GM18861 (cell line): ENCODE measurements around the gene ILDR1.

Experiments used
- ATAC-seq: cut with Tn5 transposase; IDR thresholded peaks from one replicate; pipeline ENCODE4 v1.9.1; 2021; ENCODE audit not compliant: unreplicated experiment

Gene ILDR1

DNA sequence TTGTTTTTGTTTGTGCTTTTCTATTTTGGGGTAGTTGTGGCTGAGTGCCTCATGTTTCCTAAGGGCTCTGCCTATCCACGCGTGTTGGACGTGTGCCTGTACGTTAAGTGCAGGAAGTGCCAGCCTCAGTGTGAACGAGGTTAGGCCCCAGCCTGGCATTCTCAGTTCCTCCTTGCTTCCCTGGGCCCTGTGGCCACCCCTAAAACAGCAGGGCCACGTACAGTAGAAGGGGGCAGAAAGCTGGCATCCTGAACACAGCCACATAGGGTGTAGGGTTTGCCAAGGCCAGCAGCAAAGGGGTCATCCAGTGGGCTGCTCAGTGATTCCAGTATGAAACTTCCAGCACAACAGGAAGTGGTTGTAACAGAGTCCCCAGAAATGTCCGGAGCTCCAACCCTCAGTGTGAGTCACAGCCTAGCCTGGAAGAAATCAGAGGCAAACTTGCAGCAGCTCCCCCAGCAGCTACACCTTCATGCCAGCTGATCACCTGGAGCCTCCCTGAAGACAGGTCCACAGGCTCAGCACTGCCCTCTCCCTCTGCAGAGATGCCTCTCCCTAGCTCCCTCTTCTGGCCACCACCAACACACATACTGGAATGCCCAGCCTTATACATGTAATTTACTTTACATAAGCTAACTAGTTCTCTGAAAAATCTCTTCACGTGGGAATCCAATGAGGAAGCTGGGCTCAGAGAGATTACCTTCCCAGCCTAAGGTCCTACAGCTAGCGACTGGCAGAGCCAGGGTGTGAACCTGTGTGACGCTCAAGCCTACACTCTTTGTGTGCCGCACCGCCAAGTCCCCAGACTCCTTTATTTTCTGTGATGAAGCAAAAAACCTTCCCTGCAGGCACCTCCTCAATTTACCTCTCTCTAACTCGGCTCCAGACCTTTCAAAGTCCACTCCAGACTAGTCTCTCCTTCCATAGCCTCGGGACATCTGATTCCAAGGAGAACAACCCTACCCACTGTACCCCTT, 26.6 kb downstream of the ILDR1 start:
- ATAC-seq, result no peak

GRCh38 chr3:121994551-121994950, 27.5 kb downstream of the ILDR1 start:
- ATAC-seq, result no peak

- peak; percentile 46 for ATAC-seq
Measured at GRCh38 chr3:121992601-121993560, 29.2 kb downstream of the ILDR1 start.

GRCh38 chr3:121989943-121990342, 32.1 kb downstream of the ILDR1 start:
- no peak for ATAC-seq

- no peak for ATAC-seq
Measured at GRCh38 chr3:121988146-121988545, 33.9 kb downstream of the ILDR1 start.

DNA sequence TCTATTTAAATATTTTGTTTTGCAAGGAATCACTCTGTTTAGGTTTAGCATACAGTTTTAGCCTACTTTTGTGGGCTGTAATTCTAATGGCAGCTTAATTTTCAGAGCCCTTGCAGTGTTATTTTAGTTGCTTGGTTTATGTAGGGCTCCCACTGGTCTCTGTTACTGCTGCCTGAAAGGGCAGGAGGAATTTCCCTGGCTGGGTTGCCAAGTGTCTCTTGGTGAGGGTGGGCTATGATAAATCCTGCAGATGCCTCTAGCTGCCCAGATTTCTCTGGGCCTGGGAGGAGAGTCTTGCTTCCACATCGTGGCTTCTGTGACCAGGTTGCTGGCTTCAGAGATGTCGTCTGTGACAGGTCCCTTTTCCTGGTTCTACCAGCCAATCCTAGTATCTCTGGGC, 36.2 kb downstream of the ILDR1 start:
- no peak for ATAC-seq

- ATAC-seq, result no peak
Measured at GRCh38 chr3:121981473-121981872, 40.6 kb downstream of the ILDR1 start.

- no peak for ATAC-seq
Measured at GRCh38 chr3:121980450-121980796, 41.6 kb downstream of the ILDR1 start.

- peak; percentile 45 for ATAC-seq
Measured at GRCh38 chr3:121979734-121980449, 42.2 kb downstream of the ILDR1 start.

GRCh38 chr3:121979246-121979645, 42.8 kb downstream of the ILDR1 start:
- no peak for ATAC-seq

- no peak for ATAC-seq
Measured at GRCh38 chr3:121976727-121977126, 45.3 kb downstream of the ILDR1 start.

GRCh38 chr3:121975702-121976302, 46.2 kb downstream of the ILDR1 start:
- ATAC-seq, result no peak

DNA sequence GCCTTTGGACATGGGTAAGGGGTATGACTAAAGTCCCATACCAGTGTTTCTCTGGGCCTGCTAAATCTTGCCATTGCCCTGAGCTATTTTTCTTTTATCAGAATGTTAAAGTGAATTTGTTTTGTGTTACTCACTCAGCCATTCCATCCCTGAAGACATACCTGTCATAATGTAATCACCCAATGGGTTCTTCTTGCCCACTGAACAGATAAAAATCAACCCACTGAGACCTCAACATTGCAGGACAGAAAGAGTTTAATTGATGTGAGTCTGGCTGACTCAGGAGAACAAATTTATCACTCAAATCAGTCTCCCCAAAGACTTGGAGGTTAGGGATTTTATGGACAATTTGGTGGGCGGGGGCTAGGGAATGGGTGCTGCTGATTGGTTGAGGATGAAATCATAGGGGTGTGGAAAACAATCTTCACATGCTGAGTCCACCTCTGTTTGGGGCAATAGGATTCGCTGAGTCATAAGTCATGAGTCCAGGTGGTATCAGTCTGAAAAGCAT, 47.4 kb downstream of the ILDR1 start:
- no peak for ATAC-seq

- no peak for ATAC-seq
Measured at GRCh38 chr3:121970047-121970446, 52.0 kb downstream of the ILDR1 start.

- ATAC-seq, result no peak
Measured at GRCh38 chr3:121969631-121970030, 52.4 kb downstream of the ILDR1 start.

DNA sequence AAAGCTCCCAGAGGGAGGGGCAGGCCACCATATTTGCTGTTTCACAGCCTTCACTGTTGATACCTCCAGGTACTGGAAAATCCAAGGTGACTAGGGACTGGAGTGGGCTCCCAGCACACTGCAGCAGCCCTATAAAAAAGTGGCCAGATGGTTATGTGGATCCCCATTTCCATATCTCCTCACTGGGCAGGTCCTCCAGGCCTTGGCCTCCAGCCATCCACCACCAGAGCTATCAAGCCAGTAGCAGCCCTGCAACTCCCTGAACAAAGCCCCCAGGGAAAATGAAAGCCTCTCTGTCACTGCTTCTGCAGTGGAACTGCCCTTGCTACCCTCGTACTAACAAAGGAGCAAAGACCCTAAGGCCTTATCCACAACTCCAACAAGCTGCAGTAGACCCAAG, 58.4 kb downstream of the ILDR1 start:
- ATAC-seq, result no peak

DNA sequence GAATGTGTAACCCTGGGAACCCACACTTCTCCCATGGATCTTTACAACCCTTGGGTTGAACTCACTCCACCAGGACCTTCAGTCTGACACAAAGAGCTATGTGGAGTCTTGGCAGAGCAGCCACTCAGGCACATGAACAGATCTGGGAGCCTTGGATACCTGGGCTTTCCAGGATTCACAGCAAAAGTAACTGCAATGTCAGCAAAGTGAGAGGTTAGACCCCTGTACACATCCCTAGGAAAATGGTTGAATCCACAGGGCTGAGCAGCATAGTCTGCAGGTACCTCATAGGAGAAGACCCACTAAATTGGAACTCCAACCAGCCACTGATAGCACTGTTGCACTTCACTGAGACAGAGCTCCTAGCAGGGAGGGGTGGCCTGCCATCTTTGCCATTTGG, 59.6 kb downstream of the ILDR1 start:
- ATAC-seq, result no peak

DNA sequence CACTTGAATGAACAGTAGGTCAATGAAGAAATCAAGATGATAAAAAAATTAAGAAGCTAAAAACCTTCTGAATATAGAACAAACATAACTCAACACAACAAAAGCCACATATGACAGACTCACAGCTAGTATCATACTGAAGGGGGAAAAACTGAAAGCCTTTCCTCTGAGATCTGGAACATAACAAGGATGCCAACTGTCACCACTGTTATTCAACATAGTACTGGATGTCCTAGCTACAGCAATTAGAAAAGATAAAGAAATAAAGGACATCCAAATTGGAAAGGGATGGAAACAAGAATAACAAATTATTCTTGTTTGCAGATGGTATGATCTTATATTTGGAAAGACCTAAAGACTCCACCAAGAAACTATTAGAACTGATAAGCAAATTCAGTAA, 60.8 kb downstream of the ILDR1 start:
- ATAC-seq, result no peak

DNA sequence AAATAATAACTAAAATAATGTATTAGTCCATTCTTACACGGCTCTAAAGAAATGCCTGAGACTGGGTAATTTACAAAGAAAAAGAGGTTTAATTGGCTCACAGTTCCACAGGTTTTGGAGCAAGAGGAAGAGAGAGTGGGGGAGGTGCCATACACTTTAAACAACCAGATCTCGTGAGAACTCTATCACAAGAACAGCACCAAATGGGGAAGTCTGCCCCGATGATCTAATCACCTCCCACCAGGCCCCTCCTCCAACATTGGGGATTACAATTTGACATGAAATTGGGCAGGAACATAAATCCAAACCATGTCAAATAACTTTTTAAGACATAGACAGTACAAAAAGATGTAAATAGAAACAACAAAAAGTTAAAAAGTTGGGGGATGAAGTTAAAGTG, 63.2 kb downstream of the ILDR1 start:
- no peak for ATAC-seq

DNA sequence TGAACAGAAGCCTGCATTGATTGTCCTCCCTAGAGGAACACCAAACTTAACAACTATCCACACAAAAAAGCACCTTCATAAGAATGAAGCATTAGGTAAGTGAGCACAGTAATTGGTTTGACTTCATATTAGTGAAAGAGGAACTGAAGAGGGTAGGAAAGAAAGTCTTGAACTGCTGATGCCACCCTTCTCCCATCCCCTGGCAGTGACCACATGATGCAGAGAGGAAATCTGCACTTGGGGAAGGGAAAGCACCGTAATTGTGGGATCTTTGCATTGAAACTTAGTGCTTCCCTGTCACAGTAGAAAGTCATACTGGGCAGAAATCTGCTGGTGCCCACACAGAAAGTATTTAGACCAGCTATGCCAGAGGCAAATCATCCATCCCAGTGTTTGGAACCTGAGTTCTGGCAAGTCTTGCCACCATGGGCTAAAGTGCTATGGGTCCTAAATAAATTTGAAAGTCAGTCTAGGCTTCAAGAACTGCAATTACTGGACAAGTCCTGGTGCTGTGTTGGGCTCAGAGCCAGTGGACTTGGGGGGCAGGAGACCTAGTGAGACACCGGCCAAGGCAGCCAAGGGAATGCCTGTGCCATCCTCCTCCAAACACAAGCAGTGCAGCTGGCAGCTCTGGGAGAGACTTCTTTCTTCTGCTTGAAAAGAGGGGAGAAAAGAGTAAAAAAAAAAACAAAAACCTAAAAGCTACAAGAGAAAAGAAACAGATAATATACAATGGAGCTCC, 64.2 kb downstream of the ILDR1 start:
- ATAC-seq, result peak; percentile 92
